K562 (cell line): ENCODE results near the gene GMPR. TPM values are rescaled to one million over a fixed set of nuclear protein-coding genes. Genes with fewer than 3 reads are reported as not detected.
A peak's percentile ranks its signal among the peaks of the same experiment; 100 is the strongest.

Experiments
- CHCHD3 ChIP-seq: fragments of 250-450 bp; sonication (Bioruptor Pico); IDR thresholded peaks from 2 replicates; pipeline ENCODE4 v2.1.2; 2022; ENCODE audit warnings: mild to moderate bottlenecking
- EGR1 ChIP-seq: fragments of 450-650 bp; conservative IDR thresholded peaks from 2 replicates; pipeline ENCODE4 v1.6.1; 2017; ENCODE audit warnings: mild to moderate bottlenecking
- EP400 ChIP-seq: fragments of 450-650 bp; IDR thresholded peaks from 2 replicates; pipeline ENCODE4 v1.6.1; 2017; ENCODE audit warnings: antibody characterized with exemption, mild to moderate bottlenecking, moderate library complexity
- GATAD2A ChIP-seq: fragments of 450-650 bp; IDR thresholded peaks from 2 replicates; pipeline ENCODE4 v1.6.1; 2017
- HMGN3 ChIP-seq: IDR thresholded peaks from 2 replicates; pipeline ENCODE4 v1.6.1; 2011; ENCODE audit warnings: borderline replicate concordance, low read depth, mild to moderate bottlenecking, mixed read lengths, low read length; ENCODE audit not compliant: insufficient read length; ENCODE audit errors: extremely low read depth
- POLR2G ChIP-seq: fragments of 200-400 bp; formaldehyde crosslinking; IDR thresholded peaks from 2 replicates; pipeline ENCODE4 v1.6.1; 2017; ENCODE audit warnings: low read depth, mild to moderate bottlenecking, antibody characterized with exemption, low read length, moderate library complexity
- RHOXF2B ChIP-seq: fragments of 250-450 bp; sonication (Bioruptor Pico); conservative IDR thresholded peaks from 2 replicates; pipeline ENCODE4 v1.5.1; 2021
- polyA plus RNA-seq, 8 experiments: library from polyadenylated mRNA; depleted of rRNA in 4 of 8; stranded (reverse) in 5 of 8; unstranded in 3 of 8; fragments of >200 nt; fragmentation: Nextera tagmentation in 2 of 8; fragmentation: Illumina TruSeq in 1 of 8; extraction: Ambion mirVana in 2 of 8; extraction: Trizol in 1 of 8; gene quantifications; 2 replicates each; pipeline versions ENCODE4 v1.2.1 to v1.2.3, GENCODE V29; 2011 to 2014; ENCODE audit warnings: inconsistent platforms in 1 of 8, missing spikeins in 1 of 8
- total RNA-seq, 7 experiments: library from RNA; depleted of rRNA in 6 of 7; stranded (reverse); fragments of >200 nt in 6 of 7; fragmentation: Illumina TruSeq in 2 of 7; extraction: Trizol in 2 of 7; gene quantifications; 2 replicates each; pipeline versions ENCODE4 v1.2.1 to v1.2.3, GENCODE V29; 2011 to 2021; ENCODE audit warnings: low replicate concordance in 1 of 7
- TF ChIP-seq, protein P1 (sequence below): fragments of 450-650 bp; IDR thresholded peaks from 2 replicates; pipeline ENCODE4 v1.6.1; 2014; ENCODE audit warnings: low read depth, mild to moderate bottlenecking, moderate library complexity, borderline replicate concordance
- TF ChIP-seq, protein P2 (sequence below): fragments of 250-450 bp; sonication (Bioruptor Pico); IDR thresholded peaks from 2 replicates; pipeline ENCODE4 v1.5.0; 2021; ENCODE audit warnings: mild to moderate bottlenecking, moderate library complexity
- TF ChIP-seq, protein P3 (sequence below), 2 experiments: fragments of 450-650 bp; IDR thresholded peaks; 2 replicates each; pipeline ENCODE4 v1.6.1; 2016

GMPR gene
- total and polyA plus RNA-seq, 9 of the 15 experiments (the other 6 are each of a cell fraction or from before 2014, with no cell fraction given) = 34.6 to 83.7 (median 49.8) TPM

DNA sequence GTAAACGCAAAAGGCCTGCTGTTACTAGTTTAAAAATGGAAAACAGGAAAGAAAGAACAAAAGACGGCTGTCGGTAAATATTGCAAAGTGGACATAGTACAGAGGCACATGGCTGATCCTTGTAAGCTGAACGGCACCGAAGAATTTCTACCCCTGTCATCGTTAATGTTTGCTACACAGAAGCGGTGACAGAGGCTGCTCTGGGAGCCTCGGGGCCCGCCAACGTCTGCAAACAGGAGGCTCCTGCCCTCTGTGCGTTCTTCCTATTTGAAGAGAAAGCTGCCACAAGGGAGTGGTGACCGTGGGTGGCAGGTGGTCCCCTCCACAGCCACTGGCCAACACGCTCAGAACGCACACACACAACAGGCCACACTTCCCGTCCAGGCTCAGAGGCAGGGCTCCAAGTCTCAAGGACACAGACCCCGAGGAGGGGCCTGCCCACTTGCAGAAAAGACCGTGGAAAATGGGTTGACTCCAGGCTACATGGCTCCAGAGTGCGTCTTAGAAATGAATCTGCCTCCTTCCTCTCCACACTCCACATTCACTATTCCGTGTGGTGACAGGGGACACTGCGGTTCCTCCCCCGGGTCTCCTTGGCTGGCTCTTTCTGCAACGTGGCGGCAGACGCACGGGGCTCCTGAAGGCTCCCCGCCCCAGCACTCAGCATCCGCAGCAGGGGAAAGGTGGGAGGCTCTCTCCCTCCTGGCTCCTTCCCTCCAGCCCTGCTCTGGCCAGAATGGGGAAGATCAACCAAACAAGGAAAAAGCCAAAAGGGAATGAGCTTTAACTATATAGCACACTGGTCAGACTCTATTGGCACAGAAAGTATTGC is 64.5 kb downstream of the GMPR start (continued):
- TF ChIP-seq, protein P1, sequence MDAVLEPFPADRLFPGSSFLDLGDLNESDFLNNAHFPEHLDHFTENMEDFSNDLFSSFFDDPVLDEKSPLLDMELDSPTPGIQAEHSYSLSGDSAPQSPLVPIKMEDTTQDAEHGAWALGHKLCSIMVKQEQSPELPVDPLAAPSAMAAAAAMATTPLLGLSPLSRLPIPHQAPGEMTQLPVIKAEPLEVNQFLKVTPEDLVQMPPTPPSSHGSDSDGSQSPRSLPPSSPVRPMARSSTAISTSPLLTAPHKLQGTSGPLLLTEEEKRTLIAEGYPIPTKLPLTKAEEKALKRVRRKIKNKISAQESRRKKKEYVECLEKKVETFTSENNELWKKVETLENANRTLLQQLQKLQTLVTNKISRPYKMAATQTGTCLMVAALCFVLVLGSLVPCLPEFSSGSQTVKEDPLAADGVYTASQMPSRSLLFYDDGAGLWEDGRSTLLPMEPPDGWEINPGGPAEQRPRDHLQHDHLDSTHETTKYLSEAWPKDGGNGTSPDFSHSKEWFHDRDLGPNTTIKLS = peak; percentile 69; the same call in 1 of the 2 replicates
- TF ChIP-seq GATAD2A = 0 out of 2 replicates have a peak, but pooled peaks have one; percentile 18
- TF ChIP-seq HMGN3 = peak; percentile 33
- peak; percentile 18; the same call in 1 of the 2 replicates for TF ChIP-seq EGR1
- peak; percentile 61 for TF ChIP-seq POLR2G
- TF ChIP-seq EP400 = 0 out of 2 replicates have a peak, but pooled peaks have one; percentile 37
- TF ChIP-seq, protein P2, sequence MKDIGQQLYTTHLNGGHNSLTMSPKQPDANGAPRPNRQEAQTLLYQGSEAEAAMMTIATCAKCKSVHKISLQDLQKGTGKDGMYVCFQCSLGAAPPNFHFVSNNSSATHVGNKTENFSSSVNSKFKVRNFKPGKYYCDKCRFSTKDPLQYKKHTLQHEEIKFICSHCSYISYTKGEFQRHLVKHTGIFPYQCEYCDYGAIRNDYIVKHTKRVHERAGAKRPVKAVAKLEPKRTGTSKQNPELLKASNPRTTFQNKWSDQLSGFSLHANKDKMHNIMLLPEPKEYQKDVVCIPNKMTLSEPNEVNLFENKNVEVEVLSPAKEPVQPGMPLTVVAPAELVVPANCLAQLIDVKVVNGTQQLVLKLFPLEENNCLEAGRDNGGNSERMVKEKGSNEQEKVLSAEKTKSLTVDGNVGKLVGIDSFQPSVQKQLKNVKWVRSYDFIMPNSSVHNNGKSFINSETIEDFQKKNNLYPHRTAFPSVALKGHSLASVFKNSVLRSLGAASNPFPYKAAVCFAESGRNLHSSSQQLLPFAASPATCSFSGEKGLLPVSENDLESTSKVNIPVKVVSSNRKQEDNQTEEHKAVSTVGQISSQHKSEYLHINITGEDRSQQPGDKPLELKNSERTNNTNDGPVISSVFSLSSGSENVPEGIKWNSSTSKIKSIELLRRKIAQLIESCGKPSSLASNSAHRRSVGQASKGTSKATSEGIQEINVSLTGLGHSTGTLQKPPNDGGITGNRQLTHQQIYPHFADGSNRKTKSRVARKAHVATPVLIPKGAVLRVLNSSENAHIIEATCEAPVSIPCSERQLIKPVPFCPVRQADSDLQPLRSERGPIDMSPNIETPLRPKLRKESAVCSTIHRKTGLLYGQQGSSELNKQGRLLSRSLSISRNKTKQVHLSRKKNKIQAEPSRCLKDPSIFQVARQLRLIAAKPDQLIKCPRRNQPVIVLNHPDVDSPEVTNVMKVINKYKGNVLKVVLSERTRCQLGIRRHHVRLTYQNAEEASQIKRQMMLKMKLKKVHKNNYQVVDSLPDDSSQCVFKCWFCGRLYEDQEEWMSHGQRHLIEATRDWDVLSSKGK (CRISPR knock-in tag) = no peak
- TF ChIP-seq, protein P3, sequence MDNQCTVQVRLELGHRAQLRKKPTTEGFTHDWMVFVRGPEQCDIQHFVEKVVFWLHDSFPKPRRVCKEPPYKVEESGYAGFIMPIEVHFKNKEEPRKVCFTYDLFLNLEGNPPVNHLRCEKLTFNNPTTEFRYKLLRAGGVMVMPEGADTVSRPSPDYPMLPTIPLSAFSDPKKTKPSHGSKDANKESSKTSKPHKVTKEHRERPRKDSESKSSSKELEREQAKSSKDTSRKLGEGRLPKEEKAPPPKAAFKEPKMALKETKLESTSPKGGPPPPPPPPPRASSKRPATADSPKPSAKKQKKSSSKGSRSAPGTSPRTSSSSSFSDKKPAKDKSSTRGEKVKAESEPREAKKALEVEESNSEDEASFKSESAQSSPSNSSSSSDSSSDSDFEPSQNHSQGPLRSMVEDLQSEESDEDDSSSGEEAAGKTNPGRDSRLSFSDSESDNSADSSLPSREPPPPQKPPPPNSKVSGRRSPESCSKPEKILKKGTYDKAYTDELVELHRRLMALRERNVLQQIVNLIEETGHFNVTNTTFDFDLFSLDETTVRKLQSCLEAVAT (IDR thresholded peaks at IDR 0.05) = peak in 1 of 2 experiments; percentile 38; a peak in 1 of 4 replicates
- TF ChIP-seq RHOXF2B (CRISPR knock-in tag) = no peak
- TF ChIP-seq CHCHD3 = no peak
